HG03064 (cell line): ENCODE measurements around the gene P2RY4.
"Not testable (repeated sequence)": the region's sequence is repeated elsewhere in the genome, so short reads cannot be mapped to it uniquely, and the experiment has no call there.

Source experiments
- ATAC-seq: cut with Tn5 transposase; IDR thresholded peaks from one replicate; pipeline ENCODE4 v1.9.1; 2021; ENCODE audit warnings: low read depth; ENCODE audit not compliant: unreplicated experiment

Gene P2RY4

GRCh38 chrX:70260104-70260503 is at the start of gene P2RY4:
P2RY4 (minus strand) TSS chrX:70260204; CDS start chrX:70259624, 580 bp downstream.
- no peak for ATAC-seq

- no peak for ATAC-seq
Measured at GRCh38 chrX:70301716-70302115, 41.7 kb upstream of the P2RY4 start.

GRCh38 chrX:70293621-70294020 is 33.6 kb upstream of the P2RY4 start:
- no peak for ATAC-seq

- ATAC-seq = no peak
Measured at GRCh38 chrX:70292788-70293187, 32.8 kb upstream of the P2RY4 start.

GRCh38 chrX:70289793-70290770 is 30.1 kb upstream of the P2RY4 start, which contains the start of the genes KIF4A and PDZD11:
KIF4A (plus strand) TSS chrX:70290104; CDS start chrX:70290459, 355 bp downstream.
PDZD11 (minus strand) TSS chrX:70289927; CDS start chrX:70289341, 586 bp downstream.
- peak; percentile 87 for ATAC-seq

GRCh38 chrX:70289168-70289792 is 29.3 kb upstream of the P2RY4 start:
- no peak for ATAC-seq

GRCh38 chrX:70281951-70282350 is 21.9 kb upstream of the P2RY4 start, which contains the start of gene RAB41:
RAB41 (plus strand) TSS chrX:70282172; CDS start chrX:70282218, 46 bp downstream.
- no peak for ATAC-seq

- no peak for ATAC-seq
Measured at GRCh38 chrX:70280573-70280972, 20.6 kb upstream of the P2RY4 start.

GRCh38 chrX:70279081-70279480 is 19.1 kb upstream of the P2RY4 start:
- no peak for ATAC-seq

GRCh38 chrX:70274029-70274428 is 14.0 kb upstream of the P2RY4 start:
- ATAC-seq = not testable (repeated sequence)

GRCh38 chrX:70268034-70268433 is 8.0 kb upstream of the P2RY4 start, which contains the start of gene ARR3:
ARR3 (plus strand) TSS chrX:70268334; CDS start chrX:70269386, 1,052 bp downstream.
- no peak for ATAC-seq

- ATAC-seq = no peak
Measured at GRCh38 chrX:70264784-70265183, 4.8 kb upstream of the P2RY4 start.

- ATAC-seq = no peak
Measured at GRCh38 chrX:70262952-70263567, 3.1 kb upstream of the P2RY4 start.

GRCh38 chrX:70257423-70258288 is 2.3 kb downstream of the P2RY4 start:
- ATAC-seq = no peak

- no peak for ATAC-seq
Measured at GRCh38 chrX:70255452-70255851, 4.6 kb downstream of the P2RY4 start.

- no peak for ATAC-seq
Measured at GRCh38 chrX:70254909-70255308, 5.1 kb downstream of the P2RY4 start.

GRCh38 chrX:70254063-70254400 is 6.0 kb downstream of the P2RY4 start:
- ATAC-seq = no peak

GRCh38 chrX:70253377-70254062 is 6.5 kb downstream of the P2RY4 start:
- no peak for ATAC-seq

- no peak for ATAC-seq
Measured at GRCh38 chrX:70252491-70252890, 7.5 kb downstream of the P2RY4 start.
